Measurements from ENCODE around the gene ACADL. TPM values are rescaled to one million over a fixed set of nuclear protein-coding genes. Genes with fewer than 3 reads are reported as not detected.

ACADL gene
- total RNA-seq, 1 donor = not detected

DNA sequence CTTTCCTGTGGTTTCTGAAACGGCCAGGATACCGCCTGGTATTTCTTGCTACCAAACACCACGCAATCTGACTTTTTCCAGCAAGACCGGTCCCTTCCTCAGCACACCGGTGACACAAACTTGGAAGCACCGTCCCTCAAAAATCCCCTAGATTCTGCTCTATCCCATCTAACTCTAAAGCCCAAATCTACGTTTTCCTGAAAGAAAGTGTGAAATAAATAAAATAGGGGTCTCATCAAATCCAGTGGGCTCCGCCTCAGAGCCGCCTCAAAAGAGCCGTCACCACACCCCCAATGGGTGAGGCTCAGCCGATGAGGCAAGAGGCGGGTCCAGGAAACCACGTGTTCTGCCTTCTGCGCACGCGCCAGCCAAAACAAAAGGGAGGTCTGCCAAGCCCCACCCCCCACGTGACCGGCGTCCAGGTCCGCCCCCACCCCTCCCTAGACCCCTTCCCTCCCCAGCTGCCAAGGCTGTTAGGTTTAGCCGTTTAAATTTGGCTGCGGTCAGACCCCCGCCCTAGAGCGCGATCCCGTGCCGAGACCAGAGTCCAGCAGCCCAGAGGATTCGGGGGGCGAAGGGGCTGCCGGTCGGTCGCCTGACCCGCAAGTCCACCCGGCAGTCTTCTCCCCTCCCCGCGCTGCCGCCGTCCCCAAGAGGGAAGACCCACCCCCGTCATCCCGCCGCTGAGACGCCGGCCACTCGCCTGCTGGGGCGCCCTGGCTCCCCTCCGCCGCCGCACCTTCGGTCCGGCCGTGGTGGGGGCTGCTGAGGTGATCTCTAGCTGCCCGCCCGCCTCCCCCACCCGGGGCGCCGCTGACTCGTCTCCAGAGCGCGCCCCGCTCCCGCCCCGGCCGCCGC lies 54.6 kb downstream of the ACADL start:
- peak overlapping the region; percentile 96 for H3K27ac ChIP-seq (ENCODE audit: low read depth, low read length)
- no peaks in the 10 kb centered on the region for H4K20me1 ChIP-seq (ENCODE audit: insufficient read depth, low read length)
- peak overlapping the region; percentile 86 for H3K4me2 ChIP-seq (ENCODE audit: insufficient read depth, low read length)
- DNase-seq (ENCODE audit: insufficient read length, low spot score, missing footprints) = peak; percentile 94
- peaks cover 32% of the 10 kb centered on the region for H3K79me2 ChIP-seq (ENCODE audit: insufficient read depth, low read length)
- peaks cover 28% of the 10 kb centered on the region for H3K4me1 ChIP-seq (ENCODE audit: insufficient read depth, low read length)
- H3K9me3 ChIP-seq (ENCODE audit: low read depth, low read length) = no peaks in the 10 kb centered on the region
- peak overlapping the region; percentile 85 for H3K4me3 ChIP-seq (ENCODE audit: insufficient read depth, low read length)
- no peaks in the 10 kb centered on the region for H3K36me3 ChIP-seq (ENCODE audit: insufficient read depth, low read length)
- H3K27me3 ChIP-seq (ENCODE audit: insufficient read depth, low read length) = no peaks in the 10 kb centered on the region
- TF ChIP-seq, protein P1, sequence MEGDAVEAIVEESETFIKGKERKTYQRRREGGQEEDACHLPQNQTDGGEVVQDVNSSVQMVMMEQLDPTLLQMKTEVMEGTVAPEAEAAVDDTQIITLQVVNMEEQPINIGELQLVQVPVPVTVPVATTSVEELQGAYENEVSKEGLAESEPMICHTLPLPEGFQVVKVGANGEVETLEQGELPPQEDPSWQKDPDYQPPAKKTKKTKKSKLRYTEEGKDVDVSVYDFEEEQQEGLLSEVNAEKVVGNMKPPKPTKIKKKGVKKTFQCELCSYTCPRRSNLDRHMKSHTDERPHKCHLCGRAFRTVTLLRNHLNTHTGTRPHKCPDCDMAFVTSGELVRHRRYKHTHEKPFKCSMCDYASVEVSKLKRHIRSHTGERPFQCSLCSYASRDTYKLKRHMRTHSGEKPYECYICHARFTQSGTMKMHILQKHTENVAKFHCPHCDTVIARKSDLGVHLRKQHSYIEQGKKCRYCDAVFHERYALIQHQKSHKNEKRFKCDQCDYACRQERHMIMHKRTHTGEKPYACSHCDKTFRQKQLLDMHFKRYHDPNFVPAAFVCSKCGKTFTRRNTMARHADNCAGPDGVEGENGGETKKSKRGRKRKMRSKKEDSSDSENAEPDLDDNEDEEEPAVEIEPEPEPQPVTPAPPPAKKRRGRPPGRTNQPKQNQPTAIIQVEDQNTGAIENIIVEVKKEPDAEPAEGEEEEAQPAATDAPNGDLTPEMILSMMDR (IDR thresholded peaks at IDR 0.05; ENCODE audit: extremely low read depth, low read depth, low read length) = no peak
- H2AFZ ChIP-seq (ENCODE audit: low read length) = peak overlapping the region; percentile 93

DNA sequence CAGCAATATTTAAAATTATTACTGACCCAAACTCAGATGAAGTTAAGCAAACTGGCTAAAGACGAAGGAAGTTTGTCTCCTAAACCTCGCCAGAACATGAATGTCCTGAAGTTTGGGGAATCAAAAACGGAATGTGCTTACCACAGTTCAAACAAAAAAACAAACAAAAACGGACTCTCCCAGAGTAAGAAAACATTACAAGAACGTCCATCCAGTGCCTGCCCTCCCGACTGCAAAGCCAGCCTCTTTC lies 55.1 kb downstream of the ACADL start:
- Histone ChIP-seq H3K9me3 (ENCODE audit: low read depth, low read length) (no peaks in the 10 kb centered on the region), H2AFZ (ENCODE audit: low read length) (peak overlapping the region; percentile 93), H3K4me3 (ENCODE audit: insufficient read depth, low read length) (peak overlapping the region; percentile 85), H3K36me3 (ENCODE audit: insufficient read depth, low read length) (no peaks in the 10 kb centered on the region), H3K27ac (ENCODE audit: low read depth, low read length) (peak overlapping the region; percentile 96), H3K4me2 (ENCODE audit: insufficient read depth, low read length) (peak overlapping the region; percentile 86), H3K79me2 (ENCODE audit: insufficient read depth, low read length) (peaks cover 34% of the 10 kb centered on the region), H3K27me3 (ENCODE audit: insufficient read depth, low read length) (no peaks in the 10 kb centered on the region), H3K4me1 (ENCODE audit: insufficient read depth, low read length) (peaks cover 28% of the 10 kb centered on the region), H4K20me1 (ENCODE audit: insufficient read depth, low read length) (no peaks in the 10 kb centered on the region)
- DNase-seq (ENCODE audit: insufficient read length, low spot score, missing footprints) = no peak
- TF ChIP-seq, protein P1 (IDR thresholded peaks at IDR 0.05; ENCODE audit: extremely low read depth, low read depth, low read length) = no peak

DNA sequence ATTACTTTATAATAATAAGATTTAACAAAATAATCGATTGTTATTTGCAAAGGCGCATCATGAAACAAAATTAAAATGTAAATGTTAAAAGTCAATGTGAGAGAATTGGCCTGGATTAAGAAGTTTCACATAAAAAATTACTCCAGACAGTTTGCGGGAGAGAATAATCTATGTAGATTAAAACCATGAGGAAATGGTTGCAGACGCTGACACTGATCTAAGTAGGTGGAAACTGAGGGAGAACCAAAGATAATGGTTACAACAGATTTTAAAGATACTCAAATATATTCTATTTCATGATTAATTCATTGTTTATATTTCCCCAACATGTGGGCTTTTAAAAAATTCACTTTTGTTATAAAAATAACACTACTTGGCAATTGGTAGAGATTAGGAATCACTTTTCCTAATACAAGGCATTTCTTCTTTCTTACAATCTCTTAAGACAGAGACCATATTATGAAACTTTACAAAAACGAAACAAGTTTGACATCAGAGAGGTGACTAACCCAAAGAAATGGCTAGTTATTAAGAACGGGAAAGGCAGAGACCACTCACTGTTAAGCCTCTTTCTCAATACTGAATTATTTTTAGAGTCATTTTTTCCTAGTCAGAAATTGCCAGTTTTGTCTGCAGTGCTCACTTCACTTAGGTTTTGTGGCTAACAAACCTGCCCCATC lies 55.6 kb downstream of the ACADL start:
- Histone ChIP-seq H3K36me3 (ENCODE audit: insufficient read depth, low read length) (no peaks in the 10 kb centered on the region), H3K4me2 (ENCODE audit: insufficient read depth, low read length) (peak overlapping the region; percentile 86), H2AFZ (ENCODE audit: low read length) (peak overlapping the region; percentile 93), H3K4me1 (ENCODE audit: insufficient read depth, low read length) (peaks cover 28% of the 10 kb centered on the region), H3K27ac (ENCODE audit: low read depth, low read length) (peak overlapping the region; percentile 96), H3K9me3 (ENCODE audit: low read depth, low read length) (no peaks in the 10 kb centered on the region), H3K4me3 (ENCODE audit: insufficient read depth, low read length) (peak overlapping the region; percentile 85), H3K27me3 (ENCODE audit: insufficient read depth, low read length) (no peaks in the 10 kb centered on the region), H4K20me1 (ENCODE audit: insufficient read depth, low read length) (no peaks in the 10 kb centered on the region), H3K79me2 (ENCODE audit: insufficient read depth, low read length) (peaks cover 34% of the 10 kb centered on the region)
- peak; percentile 46 for DNase-seq (ENCODE audit: insufficient read length, low spot score, missing footprints)
- TF ChIP-seq, protein P1 (IDR thresholded peaks at IDR 0.05; ENCODE audit: extremely low read depth, low read depth, low read length) = no peak

DNA sequence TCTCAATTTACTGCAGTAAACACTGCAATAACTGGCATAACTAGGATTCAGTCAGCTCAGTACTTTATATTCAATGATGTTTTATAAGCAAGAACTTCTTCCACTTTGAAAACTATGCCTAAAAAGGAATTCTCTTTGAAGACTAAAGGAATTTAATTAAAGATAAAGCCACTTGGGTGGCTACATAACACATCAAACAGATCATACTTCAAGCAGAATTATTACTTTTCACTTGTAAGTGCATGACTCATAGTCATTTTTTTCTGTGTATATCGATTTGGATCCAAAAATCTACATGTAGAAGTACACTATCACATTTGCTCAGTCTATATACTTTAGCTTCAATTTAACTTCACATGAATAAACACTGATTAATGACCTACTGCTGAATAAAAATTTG lies 58.0 kb downstream of the ACADL start:
- peaks cover 33% of the 10 kb centered on the region for H3K4me1 ChIP-seq (ENCODE audit: insufficient read depth, low read length)
- TF ChIP-seq, protein P1 (IDR thresholded peaks at IDR 0.05; ENCODE audit: extremely low read depth, low read depth, low read length) = no peak
- no peaks in the 10 kb centered on the region for H4K20me1 ChIP-seq (ENCODE audit: insufficient read depth, low read length)
- H3K4me3 ChIP-seq (ENCODE audit: insufficient read depth, low read length) = peak overlapping the region; percentile 7
- H3K27me3 ChIP-seq (ENCODE audit: insufficient read depth, low read length) = no peaks in the 10 kb centered on the region
- no peak for DNase-seq (ENCODE audit: insufficient read length, low spot score, missing footprints)
- no peaks in the 10 kb centered on the region for H3K9me3 ChIP-seq (ENCODE audit: low read depth, low read length)
- H3K79me2 ChIP-seq (ENCODE audit: insufficient read depth, low read length) = peaks cover 49% of the 10 kb centered on the region
- no peaks in the 10 kb centered on the region for H3K36me3 ChIP-seq (ENCODE audit: insufficient read depth, low read length)
- no peak overlapping the region for H3K27ac ChIP-seq (ENCODE audit: low read depth, low read length)
- peak overlapping the region; percentile 53 for H3K4me2 ChIP-seq (ENCODE audit: insufficient read depth, low read length)
- no peak overlapping the region for H2AFZ ChIP-seq (ENCODE audit: low read length)

Measured in osteoblast (primary cell).